D721Med (cell line): ENCODE measurements around the gene FAM171A2.
A peak's percentile ranks its signal among the peaks of the same experiment; 100 is the strongest.

Experiments used
- DNase-seq: peaks from one replicate; pipeline ENCODE4 v3.0.0; 2011; ENCODE audit warnings: low spot score; ENCODE audit not compliant: insufficient read length
- FAIRE-seq: peaks from 2 replicates; lab custom pipeline; 2011; peaks lifted over from hg19 to GRCh38; lab: Jason Lieb, UNC
- CTCF ChIP-seq: IDR thresholded peaks from 2 replicates; pipeline ENCODE4 v1.5.1; 2012; ENCODE audit warnings: mild to moderate bottlenecking, control low read depth; ENCODE audit not compliant: insufficient read depth; ENCODE audit errors: missing control alignments

Gene FAM171A2

GRCh38 chr17:44363613-44364159 lies at the start of gene FAM171A2:
FAM171A2 (minus strand) TSS chr17:44363853; CDS start chr17:44363714, 139 bp downstream.
- DNase-seq = peak; percentile 81
- no peak for FAIRE-seq
- TF ChIP-seq CTCF = peak; percentile 62

DNA sequence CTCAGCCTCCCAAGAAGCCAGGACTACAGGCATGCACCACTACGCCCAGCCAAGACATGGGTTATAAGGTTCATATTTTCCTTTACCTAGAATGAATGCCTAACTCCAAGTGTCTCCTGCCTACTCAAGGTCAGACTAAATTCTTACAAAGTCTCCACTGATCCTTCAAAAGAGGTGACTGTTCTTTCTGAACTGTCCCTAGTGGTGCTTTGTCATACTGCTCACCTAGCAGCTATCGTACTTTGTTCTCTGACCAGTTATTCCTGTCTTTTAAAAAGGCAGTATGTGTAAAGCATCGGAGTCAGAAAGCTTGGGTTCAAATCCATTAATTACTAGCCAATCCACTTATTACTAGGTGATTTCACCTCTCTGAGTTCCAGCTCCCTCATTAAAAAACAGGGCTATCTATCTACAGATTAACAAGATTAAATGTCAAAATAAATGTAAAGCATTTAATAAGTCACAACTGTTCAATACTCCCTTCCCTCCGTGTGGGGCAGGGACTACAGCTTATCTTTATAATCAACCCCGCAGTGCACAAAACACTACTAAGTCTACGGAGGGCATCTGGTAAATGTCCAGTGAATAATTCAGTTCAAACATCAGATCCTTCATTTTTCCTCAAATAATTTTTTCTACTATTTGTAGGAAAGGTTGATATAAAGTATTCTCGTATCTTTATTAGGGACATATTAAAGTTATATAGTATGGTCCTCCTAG lies 45.8 kb upstream of the FAM171A2 start:
- FAIRE-seq (no peak), DNase-seq (no peak)
- no peak for TF ChIP-seq CTCF

- no peak for DNase-seq
- no peak for TF ChIP-seq CTCF
- no peak for FAIRE-seq
Measured at GRCh38 chr17:44408786-44409185, 45.1 kb upstream of the FAM171A2 start.

DNA sequence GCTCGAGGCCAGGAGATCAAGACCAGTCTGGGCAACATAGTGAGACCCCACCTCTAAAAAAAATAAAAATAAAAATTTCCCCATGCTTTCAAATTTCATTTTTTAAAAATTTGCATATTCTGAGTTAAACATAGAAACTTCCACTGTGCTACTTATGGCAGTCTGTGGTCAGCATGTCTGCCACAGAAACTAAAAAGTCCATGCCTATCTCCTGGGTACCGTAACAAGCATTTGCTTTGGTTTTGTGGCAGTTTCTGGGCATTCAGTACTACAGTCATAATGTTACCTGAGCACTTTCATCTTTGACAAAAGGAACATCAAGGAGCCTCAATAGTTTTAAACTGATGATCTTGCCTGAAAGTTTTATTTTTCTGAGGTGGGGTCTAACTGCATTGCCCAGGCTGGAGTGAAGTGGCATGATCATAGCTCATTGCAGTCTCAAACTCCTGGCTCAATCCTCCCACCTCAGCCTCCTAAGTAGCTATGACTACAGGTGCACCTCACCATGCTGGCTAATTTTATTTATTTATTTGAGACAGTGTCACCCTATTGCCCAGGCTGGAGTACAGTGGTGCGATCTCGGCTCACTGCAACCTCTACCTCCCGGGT lies 39.0 kb upstream of the FAM171A2 start:
- FAIRE-seq (no peak), DNase-seq (no peak)
- no peak for TF ChIP-seq CTCF

DNA sequence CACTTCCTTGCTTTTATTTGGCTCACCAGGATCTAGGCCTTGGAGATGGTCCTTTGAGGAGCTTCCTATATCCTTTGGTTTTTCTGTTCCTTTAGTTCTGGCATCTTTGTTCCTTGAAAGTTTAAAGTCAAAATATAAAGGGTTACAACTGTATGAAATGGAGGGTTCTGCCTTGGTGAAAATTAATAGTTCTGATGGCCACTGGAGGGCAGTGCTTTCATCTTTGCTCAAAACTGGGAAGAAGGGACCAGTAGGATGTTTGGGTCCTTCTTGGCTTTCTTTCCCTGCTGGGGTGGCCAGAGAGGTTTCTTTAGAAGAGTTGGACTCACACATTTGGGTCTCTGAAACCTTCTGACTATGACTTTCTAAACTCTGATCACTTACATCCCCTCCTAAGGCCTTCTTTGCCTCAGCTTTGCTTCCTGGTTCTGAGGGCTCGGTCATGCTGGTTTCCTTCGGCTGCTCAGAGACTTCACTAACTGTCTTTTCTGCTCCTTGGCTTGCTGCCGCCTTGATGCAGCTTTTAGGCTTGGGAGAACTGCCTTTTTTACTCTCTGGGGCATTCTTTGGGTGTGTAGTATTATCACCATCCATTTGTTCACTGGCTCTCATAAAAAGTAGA lies 36.7 kb upstream of the FAM171A2 start:
- TF ChIP-seq CTCF = peak; percentile 57
- no peak for FAIRE-seq
- no peak for DNase-seq

- no peak for DNase-seq
- FAIRE-seq = no peak
- no peak for TF ChIP-seq CTCF
Measured at GRCh38 chr17:44398692-44399691, 35.3 kb upstream of the FAM171A2 start.
